HL-60/S4 treated with retinoic acid at 250 ng/mL for 4 days and 3 days (cell line): ENCODE measurements around the gene CDKL2.

Source experiments
- in situ Hi-C: fragments of 300-500 bp; cut with MboI; formaldehyde crosslinking; loops from 2 replicates; pipeline ENCODE4 v1.7.0; 2022; ENCODE audit warnings: low sequenced_read_pairs

The CDKL2 gene

DNA sequence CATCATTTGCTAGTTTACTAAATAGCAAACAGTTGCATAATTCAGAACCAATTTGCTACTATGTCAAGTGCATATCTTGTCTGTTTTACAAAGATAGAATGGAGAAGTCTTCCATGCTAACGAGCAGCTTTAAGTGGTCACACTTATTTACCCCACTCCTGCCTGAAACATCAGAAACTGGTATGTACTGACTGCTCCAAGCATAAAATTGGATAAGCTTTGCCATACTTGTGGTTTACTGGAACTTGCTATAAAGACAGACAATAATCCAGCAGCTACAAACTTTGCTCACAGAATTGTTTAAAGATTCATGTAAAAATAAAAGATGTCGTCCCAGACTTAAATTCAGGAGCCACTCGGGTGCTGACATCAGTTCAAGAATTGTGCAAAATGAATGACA lies 13.3 kb upstream of the CDKL2 start:
- in situ Hi-C loops: no loop called here

DNA sequence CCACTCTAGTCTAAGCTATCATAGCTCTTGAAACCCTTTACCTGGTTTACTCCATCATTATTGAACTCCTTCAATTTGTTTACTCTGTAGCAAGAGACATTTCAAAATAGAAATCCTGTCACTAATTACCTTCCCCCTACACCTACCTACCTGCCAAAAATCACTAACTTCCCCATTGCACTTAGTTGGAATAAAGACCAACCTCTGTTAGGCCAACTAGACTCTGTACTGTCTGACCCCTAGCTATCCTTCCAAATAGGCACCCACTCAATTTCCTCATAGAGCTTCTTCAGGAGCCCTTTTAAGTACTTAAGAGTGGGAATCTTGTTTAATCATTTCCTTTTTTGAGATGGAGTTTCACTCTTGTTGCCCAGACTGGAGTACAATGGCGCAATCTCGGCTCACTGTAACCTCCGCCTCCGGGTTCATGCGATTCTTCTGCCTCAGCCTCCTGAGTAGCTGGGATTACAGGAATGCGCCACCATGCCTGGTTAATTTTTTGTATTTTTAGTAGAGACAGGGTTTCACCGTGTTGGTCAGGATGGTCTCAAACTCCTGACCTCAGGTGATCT lies 8.9 kb upstream of the CDKL2 start:
- in situ Hi-C loops: no loop called here

DNA sequence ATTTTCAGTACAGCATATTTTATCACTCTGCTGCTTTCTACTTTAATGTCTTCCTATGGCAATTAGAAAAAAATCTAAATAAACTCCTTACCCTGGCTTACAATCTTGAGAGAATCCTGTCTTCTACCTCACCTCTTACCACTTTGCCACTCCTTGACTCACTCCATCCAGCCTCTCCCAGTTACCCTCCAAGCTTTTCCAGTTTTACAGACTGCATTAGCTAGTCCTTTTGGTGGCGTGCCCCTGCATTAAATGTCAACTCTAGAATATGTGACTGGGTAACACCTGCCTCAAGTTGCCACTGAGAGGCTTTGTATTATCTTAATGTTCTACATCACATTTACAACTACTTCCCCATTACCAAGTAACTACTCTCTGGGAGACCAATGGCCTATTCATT lies 7.5 kb upstream of the CDKL2 start:
- in situ Hi-C loops: no loop called here

DNA sequence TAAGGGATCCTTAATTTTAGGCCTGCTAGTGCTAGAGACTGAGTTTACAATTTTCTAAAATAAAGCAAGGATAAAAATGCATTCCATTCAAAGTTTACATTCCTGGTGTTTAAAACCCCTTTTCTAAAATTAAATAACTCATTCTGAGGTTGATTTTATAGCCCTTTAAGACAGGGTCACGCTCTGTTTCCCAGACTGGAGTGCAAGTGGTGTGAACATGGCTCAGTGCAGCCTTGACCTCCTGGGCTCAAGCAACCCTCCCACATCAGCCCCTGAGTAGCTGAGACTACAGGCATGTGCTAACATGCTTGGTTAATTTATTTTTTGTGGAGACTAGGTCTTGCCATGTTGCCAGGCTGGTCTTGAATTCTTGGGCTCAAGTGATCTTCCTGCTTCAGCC lies 6.8 kb upstream of the CDKL2 start:
- in situ Hi-C loops: no loop called here

DNA sequence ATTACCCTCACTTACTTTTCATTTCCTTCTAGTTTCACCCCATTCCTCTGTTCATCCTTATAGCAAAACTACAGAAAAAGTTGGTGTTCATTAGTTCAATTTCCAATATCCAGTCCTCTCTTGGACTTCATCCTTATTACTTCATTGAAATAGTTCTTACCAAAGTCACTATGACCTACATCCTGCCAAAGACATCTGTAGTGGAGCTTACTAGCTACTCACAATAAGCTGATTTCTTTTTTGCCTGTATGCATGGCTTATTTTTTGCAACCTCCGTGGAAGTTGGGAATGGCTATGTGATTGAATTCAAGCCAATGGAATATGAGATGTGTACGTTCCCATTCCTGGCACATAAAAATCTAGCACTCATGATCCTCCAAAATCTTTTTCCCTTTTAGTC lies 4.6 kb upstream of the CDKL2 start:
- in situ Hi-C loops: no loop called here

DNA sequence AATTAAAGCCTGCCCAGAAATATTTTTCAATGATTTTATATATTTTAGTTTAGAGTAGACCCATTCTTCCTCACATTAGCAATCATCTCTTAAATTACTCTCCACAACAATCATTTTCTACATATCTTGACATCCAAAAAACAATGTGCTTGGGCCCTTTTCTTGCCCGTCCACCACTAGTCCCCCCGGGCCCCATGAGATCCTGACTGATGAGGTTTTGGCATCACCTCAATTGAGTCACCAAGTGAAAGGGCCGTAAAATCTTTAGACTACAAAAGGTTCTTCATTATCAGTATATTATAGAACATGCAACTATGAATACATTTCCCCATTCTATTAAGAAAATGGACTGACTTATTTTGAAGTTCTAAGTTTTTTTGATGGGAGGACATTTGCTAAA lies 4.0 kb upstream of the CDKL2 start:
- in situ Hi-C loops: no loop called here

DNA sequence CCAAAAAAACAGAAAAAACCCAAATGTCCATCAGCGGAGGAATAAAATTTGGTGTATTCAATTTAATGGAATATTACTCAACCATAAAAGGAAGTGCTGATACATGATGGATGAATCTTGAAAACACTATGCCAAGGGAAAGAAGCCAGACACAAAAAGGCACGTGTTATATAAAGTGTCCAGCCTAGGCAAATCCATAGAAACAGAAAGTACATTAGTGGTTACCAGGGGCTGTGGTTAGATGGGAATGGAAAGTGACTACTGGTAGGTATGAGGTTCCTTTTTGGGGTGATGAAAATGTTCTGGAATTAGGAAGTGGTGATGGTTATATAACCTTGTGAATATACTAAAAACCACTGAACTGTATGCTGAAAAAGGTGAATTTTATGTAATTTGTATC lies 3.5 kb upstream of the CDKL2 start:
- in situ Hi-C loops: no loop called here

DNA sequence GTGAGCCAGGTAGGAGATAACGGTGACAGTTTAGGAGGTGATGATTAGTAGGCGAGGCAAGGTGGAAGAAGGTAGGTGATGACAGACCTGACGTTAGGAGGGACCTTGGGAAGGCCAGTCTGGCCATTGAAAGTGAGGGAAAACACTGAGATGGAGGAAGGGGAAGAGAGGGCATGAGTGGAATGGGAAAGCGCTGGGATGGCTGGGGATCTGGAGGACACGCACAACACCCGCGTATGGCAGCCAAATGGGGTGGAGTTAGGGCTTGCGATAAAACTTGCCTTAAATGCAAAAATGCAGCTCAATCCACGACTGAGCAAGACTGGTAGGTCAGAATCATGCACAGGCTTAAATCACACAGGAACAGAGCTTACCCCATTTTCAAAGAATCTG lies 605 bp upstream of the CDKL2 start:
- in situ Hi-C loops: no loop called here

DNA sequence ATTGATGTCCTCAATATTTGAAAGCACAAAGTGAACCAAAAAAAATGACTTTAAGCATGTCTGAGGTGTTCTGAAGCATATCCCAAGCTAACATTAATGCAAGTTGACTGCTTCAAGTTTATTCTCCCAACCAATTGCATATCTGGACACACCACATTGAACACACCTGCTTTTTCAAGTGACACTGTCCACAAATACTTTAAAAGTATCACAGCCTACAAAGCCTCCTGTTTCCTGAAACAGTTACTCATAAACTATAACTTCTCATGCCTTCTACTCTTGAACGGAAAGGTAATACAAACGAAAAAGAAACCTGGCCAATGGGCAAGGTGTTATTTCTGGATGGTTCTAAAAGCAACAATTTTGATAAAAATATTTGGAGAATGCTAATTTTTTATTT lies 1.1 kb downstream of the CDKL2 start:
- in situ Hi-C loops: no loop called here

DNA sequence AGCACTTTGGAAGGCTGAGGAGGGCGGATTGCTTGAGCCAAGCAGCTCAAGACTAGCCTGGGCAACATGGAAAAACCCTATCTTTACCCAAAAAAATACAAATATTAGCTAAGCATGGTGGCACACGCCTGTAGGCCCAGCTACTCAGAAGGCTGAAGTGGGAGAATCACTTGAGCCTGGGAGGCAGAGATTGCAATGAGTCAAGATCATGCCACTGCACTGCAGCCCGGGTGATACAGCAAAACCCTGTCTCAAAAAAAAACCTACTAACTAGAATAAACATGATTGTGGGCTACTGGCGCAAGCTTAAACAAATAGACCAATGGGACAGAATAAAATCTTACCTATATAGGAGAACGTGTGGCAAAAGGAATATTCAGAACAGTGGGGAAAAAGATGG lies 7.3 kb downstream of the CDKL2 start:
- in situ Hi-C loops: no loop called here

DNA sequence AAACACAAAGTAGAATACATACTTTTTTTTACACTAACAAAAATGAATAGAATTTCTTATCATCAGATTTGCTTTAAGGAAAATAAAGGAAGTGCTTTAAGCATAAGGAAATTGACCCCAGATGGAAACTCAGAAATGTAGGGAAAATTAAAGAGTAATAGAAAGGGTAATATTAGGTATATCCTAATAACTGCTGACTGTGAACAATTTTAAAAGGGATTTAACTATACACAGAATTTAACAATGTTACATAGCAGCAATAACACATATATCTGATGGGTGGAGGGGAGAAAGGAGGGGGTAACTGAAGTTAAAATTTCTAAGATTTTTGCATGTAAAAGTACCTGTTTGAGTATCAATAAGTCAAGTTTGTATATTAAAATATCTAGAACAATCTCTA lies 8.6 kb downstream of the CDKL2 start:
- in situ Hi-C loops: no loop called here

DNA sequence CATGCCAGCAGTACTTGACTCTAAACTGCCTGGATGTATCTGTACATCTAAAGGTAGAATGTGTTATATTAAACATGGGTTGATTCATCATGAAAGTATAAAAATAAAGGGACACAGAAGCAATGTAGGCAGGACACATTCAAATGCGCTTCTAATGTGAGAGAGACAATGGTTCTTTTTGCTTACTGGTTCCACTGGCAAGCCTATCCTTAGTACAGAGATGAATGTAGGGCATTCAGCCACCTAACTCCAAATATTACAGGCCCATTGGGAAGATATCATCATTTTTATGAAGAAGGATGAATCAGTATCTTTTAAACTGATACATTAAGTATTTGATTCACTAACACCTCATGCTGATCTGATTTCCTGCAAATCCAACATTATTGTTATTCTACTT lies 18.0 kb downstream of the CDKL2 start:
- in situ Hi-C loops: no loop called here

DNA sequence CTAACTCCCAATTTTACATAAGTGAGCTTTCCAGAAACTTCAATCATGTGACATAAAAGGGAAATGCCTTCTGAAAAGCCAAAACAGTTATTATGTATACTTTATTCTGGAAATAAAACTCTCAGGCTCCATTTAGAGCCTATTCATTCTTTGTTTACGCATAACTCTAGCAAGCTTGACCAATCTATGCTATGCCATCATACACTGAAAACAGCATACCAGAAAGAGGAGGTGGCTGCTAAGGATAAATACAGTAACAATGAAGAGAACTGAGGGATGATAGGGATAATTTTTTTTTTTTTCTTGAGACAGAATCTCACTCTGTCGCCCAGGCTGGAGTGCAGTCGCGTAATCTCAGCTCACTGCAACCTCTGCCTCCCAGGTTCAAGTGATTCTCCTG lies 24.4 kb downstream of the CDKL2 start:
- in situ Hi-C loops: no loop called here

DNA sequence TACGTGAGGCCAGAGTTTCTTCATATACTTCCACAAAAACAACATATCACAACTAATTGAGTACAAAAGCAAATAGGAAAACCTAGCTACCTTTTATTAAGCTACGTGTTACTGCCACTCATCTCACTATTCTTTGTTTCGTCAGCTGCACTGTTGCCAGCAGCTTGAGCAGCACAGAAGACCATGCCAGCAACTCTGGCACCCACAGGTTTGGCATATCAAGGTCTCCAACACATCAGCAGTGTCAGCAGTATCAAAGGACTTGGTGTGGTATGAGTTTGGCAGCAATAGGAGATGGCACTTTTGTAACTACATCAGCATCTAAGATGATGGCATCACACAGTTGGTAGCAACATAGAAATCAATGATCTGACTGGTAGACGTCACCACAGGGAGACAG lies 30.7 kb downstream of the CDKL2 start:
- in situ Hi-C loops: no loop called here

DNA sequence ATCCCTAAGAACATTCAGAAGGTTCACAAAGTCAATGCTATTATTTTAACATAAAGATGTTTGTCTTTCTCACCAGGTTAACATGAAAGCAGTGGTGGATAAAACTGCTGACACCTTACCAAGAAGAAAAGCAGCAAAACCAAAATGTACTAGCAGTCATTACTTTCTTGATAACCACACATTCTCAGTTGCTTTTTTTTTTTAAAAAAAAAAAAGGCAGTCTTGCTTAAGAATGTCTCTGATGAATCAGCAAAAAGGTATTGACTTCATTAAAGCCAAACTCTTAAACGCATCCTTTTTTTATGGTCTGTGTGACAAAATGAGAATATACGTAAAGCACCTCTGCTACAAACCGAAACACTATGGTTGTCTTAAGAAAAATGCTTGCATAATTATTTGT lies 31.9 kb downstream of the CDKL2 start:
- in situ Hi-C loops: no loop called here

DNA sequence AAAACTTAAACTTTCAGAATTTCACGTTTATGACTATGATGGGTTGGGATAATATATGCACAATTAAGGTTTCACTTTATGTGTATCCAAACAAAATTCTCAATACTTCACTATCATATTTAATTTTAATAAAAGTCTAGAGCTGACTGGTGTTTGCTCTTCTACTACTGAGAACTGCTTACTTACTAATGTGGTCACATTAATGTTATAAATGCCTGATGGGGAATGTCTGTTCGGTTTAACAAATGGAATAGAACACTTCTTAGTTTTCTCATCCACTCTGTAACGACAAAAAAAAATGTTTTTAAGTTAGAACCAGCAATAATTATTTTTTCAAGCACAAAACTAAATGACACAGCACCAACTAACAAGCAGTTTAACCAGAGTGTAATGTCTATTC lies 34.3 kb downstream of the CDKL2 start:
- in situ Hi-C loops: no loop called here

DNA sequence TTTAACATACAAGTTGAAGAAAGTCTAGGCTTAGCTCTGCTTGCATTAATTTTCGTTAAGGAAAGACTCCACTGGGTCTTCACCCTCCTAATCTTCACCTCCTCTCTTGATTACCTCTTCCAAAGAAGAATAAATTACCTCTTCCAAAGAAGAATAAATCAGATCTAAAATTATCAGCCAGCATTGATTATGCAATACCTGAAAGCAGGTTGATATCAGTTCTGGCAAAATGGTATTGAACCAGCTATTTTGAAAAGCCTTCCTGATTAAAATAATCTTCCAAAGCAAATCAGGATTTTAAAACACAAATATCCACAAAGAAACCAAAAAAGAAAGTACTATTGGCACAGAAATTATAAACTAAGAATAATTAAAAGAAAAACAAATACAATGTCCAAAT lies 36.9 kb downstream of the CDKL2 start:
- in situ Hi-C loops: no loop called here

DNA sequence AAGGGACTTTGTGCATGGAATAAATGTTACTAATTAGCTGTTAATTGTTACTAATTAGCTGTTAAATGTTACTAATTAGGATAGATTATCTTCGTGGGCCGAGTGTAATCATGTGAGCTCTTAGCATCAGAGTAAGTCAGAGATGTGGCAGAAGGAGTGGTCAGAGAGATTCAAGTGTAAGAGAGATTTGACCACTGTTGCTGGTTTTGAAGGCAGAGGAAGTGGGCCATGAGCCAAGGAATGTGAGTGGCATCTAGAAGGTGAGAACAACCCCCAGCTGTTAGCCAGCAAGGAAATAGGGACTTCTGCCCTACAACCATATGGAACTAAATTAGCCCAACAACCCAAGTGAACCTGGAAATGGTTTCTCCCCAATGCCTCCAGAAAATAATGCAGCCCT lies 46.3 kb downstream of the CDKL2 start:
- in situ Hi-C loops: no loop called here

DNA sequence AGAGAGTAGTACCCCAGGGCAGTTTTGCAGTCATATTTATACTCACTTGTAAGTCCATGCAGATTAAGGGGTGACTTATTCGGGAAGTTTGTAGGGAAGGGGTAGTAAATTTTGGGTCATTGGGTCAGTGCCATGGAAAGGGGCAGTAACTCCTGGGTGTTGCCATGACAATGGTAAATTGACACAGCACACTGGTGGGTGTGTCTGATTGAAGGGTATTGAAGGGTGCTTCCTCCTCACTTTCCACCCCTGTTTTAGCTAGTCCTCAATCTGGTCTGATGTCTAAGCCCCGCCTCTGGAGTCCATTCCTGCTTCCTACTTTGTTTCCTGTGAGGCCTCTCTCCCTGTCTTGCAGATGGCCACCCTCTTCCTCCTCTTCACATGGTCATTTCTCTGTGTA lies 62.6 kb downstream of the CDKL2 start:
- in situ Hi-C loops: no loop called here

DNA sequence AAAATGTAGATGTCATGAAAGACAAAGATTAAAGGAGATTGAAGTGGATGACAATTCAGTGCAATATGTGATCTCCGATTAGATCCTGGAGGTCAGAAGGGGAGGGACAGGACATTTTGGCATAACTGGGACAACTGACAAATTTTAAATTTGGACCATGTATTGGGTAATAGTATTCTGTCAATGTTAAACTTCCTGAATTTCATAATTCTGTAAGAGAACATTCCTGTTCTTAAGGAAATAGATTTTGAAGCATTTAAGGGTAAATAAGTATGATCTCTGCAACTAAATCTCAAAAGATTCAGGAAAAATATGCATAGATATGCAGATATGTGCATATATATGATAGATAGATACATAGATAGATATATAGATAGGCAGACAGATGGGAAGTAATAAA lies 63.4 kb downstream of the CDKL2 start:
- in situ Hi-C loops: no loop called here

DNA sequence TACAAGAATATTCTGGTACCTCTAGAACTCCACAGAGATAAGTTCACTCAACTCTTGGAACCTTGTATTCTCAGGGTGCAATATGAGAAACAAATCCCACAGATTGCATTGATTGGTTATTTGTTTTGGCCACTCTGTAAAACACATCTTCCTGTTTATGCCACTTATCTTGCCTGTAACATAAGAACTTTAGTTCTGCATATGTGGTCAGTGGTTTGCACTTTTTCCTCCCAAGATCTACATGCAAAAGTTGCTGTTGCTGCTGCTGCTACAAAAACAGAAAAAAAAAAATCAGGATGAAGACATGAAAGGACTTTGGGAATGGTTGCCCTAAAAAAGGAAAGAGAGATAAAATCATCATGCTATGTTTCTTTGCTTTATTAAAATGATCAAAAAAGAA lies 64.8 kb downstream of the CDKL2 start:
- in situ Hi-C loops: no loop called here

DNA sequence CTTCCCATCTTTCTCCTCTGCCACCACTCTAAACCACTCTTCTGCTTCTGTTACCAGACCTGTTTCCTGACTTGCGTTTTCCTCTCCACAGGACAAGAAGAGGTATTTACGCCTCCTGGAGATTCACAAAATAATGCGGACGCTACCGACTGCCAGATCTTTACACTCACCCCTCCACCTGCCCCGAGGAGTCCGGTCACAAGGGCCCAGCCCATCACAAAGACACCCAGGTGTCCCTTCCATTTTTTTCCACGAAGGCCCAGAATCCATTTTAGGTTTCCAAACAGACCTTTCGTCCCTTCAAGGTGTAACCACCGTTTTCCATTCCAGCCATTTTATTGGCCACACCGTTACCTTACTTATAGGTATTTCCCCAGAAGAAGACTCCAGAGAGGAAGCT lies 66.3 kb downstream of the CDKL2 start:
- in situ Hi-C loops: no loop called here

DNA sequence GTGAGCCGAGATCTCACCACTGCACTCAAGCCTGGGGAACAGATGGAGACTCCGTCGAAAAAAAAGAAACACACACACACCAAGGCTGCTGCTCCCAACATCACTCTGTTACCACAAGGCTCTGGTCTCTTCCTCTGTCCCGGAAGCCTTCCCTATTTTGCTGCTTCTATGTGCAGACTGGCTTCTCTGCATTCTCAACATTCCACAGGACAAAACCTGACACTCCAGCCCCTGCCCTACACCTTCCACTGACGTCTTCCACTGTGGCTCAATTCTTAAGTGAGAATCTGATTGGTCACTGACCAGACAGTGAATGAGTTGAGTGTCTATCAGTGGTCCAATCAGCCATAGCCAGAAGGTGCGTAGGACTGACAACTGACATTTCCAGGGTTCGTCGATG lies 68.5 kb downstream of the CDKL2 start:
- in situ Hi-C loops: no loop called here

DNA sequence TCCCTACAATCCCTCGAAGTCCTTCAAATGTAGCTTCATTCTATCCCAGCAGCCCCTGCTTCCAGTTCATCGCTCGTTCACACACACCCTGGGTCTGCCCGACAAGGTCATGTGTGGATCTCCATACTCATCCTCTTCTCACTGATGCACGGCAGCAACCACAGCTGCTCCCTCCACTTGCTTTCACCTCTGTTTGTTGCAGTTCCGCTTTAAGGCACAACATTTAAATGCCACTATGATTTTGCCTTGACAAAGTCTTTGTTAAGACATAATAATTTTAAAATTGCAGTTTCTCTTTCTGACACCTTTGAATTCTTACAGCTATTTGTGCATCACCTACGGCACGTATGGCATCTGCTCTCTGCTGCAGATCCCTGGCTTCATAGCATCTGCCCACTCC lies 72.6 kb downstream of the CDKL2 start:
- in situ Hi-C loops: no loop called here
